Mesothelial cell of epicardium (in vitro differentiated cells): ENCODE measurements around the gene SMC3. TPM values are rescaled to one million over a fixed set of nuclear protein-coding genes. Genes with fewer than 3 reads are reported as not detected.
"Not testable (repeated sequence)": the region's sequence is repeated elsewhere in the genome, so short reads cannot be mapped to it uniquely, and the experiment has no call there.

Source experiments
- DNase-seq, 2 experiments: peaks; one replicate each; pipeline ENCODE4 v3.0.0; 2021; ENCODE audit warnings: low spot score in 2 of 2; ENCODE audit not compliant: unreplicated experiment in 2 of 2
- H3K27ac Mint-ChIP-seq: 2 replicates; pipeline ENCODE4 v1.8.0; 2021; ENCODE audit warnings: mixed read lengths
- H3K27me3 Mint-ChIP-seq: 2 replicates; pipeline ENCODE4 v1.8.0; 2021; ENCODE audit warnings: low read depth, mixed read lengths
- H3K36me3 Mint-ChIP-seq: 2 replicates; pipeline ENCODE4 v1.8.0; 2021; ENCODE audit warnings: mixed read lengths
- H3K4me1 Mint-ChIP-seq: 2 replicates; pipeline ENCODE4 v1.8.0; 2021; ENCODE audit warnings: mixed read lengths
- H3K4me3 Mint-ChIP-seq: 2 replicates; pipeline ENCODE4 v1.8.0; 2021; ENCODE audit warnings: mild to moderate bottlenecking, moderate library complexity, mixed read lengths
- H3K9me3 Mint-ChIP-seq: 2 replicates; pipeline ENCODE4 v1.8.0; 2021; ENCODE audit warnings: mixed read lengths
- total RNA-seq: library from RNA; stranded (reverse); gene quantifications from 3 replicates; pipeline ENCODE4 v1.2.1, GENCODE V29; 2021
- TF ChIP-seq, protein P1 (sequence below): fragments of 200-600 bp; sonication (generic); IDR thresholded peaks from one replicate; pipeline ENCODE4 v1.5.0; 2021; ENCODE audit warnings: antibody characterized with exemption; ENCODE audit not compliant: unreplicated experiment

Gene SMC3
- total RNA-seq, 1 donor from 2014 or later = 47.2 TPM

DNA sequence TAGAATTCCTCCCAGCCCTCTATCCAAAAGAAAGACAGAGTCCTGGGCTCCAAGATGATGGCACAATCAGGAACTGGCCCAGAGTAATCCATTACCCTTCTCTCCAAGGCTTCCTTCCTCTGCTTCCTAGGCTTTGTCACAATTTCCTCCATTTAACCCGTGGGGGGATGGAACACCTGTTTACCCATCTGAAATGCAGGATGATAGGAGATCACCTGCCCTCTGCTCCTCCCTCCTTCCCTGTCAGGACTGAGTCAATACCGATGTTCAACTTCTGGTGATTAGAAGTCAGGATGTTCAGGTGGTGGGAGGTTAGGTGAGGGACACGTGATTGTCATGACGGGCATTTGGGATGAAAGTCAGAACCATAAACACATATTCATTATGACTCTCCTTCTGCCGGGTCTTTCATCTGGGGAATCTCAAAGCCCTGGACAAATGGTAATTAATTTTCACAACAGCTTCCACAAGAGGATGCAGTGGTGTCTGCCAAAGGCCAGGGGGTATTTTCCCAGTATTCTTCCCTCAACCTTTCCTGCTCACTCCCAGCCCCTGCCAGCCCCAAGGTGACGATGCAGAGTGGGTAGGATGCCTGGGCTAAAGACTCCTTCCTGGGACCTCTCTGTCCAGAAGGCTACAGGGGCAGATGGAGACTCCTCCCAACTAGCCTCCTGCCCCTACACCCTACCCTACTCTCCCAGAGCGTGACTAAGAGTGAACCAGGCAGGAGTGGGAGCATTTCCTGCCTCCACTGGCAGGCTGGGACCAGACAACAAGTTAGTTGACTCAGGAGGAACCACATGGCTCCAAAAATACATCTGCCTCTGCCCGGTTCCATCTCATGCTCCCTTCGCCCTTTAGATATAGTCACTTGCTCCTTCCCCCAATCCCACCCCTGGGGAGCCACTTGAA lies 41.9 kb upstream of the SMC3 start:
- Mint-ChIP-seq H3K9me3 (no peaks in the 10 kb centered on the region), H3K4me3 (no peak overlapping the region), H3K36me3 (no peaks in the 10 kb centered on the region), H3K27ac (no peak overlapping the region), H3K27me3 (peaks cover 28% of the 10 kb centered on the region), H3K4me1 (peaks cover 2% of the 10 kb centered on the region)
- TF ChIP-seq, protein P1, sequence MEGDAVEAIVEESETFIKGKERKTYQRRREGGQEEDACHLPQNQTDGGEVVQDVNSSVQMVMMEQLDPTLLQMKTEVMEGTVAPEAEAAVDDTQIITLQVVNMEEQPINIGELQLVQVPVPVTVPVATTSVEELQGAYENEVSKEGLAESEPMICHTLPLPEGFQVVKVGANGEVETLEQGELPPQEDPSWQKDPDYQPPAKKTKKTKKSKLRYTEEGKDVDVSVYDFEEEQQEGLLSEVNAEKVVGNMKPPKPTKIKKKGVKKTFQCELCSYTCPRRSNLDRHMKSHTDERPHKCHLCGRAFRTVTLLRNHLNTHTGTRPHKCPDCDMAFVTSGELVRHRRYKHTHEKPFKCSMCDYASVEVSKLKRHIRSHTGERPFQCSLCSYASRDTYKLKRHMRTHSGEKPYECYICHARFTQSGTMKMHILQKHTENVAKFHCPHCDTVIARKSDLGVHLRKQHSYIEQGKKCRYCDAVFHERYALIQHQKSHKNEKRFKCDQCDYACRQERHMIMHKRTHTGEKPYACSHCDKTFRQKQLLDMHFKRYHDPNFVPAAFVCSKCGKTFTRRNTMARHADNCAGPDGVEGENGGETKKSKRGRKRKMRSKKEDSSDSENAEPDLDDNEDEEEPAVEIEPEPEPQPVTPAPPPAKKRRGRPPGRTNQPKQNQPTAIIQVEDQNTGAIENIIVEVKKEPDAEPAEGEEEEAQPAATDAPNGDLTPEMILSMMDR = no peak
- DNase-seq = no peak

DNA sequence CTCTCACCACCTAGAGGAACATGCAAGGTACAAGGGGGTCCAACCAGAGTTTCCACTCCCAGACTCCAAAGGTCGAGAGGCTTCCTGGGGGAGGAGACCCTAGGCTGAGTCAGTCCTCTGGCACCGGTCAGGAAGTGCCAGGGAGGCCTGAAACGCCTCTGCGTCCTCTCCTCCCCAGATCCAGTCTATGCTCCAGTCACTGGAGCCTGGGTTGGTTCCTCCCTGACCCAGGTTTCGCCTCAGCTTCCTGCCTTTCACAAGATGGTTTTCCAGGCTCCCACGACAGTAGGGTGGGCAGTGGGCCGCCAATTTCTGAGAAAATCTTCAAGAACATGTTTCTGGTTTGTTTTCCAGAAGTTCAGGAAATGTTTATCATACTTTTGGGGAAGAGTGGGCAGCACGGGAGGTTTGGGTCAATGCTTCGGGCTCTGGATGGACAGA lies 39.7 kb upstream of the SMC3 start:
- peaks cover 32% of the 10 kb centered on the region for H3K27me3 Mint-ChIP-seq
- no peak overlapping the region for H3K27ac Mint-ChIP-seq
- H3K4me3 Mint-ChIP-seq = no peak overlapping the region
- no peaks in the 10 kb centered on the region for H3K36me3 Mint-ChIP-seq
- TF ChIP-seq, protein P1 = no peak
- H3K9me3 Mint-ChIP-seq = no peaks in the 10 kb centered on the region
- DNase-seq = no peak
- peaks cover 2% of the 10 kb centered on the region for H3K4me1 Mint-ChIP-seq

DNA sequence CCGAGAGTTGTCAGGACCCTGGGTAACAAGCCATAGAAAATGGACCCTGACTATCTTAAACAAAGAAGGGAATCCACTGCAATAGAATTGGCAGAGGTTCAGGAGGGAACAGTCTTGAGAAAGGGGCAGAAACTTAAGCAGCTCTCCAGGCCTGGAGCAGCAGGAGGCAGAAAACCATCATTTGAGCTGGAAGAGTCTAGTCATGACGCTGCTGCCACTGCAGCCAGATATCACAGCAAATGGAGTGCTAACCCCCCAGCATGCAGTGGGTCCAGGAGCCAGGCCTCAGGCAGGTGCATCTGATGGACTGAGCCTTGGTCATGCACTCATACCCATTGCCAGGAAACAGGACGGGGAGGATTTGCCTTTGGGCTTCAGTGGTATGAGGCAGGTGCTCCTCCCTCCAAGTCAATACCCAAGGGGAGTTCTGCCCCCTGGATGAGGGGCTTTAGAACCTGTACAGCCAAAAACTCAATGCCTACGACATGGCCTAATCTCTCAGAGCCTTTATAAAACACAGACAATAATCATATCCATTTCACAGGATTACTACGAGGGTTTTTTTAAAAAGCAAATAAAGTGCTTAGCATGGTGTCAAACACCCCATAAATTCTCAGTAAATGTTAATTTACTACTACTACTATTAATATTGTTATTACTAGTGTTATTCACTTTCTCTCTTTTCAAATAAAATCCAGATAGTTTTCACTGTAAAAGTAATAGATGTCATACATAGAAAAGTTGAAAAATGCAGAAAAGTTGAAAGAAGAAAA lies 39.1 kb upstream of the SMC3 start:
- TF ChIP-seq, protein P1 = no peak
- Mint-ChIP-seq H3K4me3 (no peak overlapping the region), H3K27ac (no peak overlapping the region), H3K9me3 (no peaks in the 10 kb centered on the region), H3K36me3 (no peaks in the 10 kb centered on the region), H3K4me1 (peaks cover 2% of the 10 kb centered on the region), H3K27me3 (peaks cover 32% of the 10 kb centered on the region)
- no peak for DNase-seq

DNA sequence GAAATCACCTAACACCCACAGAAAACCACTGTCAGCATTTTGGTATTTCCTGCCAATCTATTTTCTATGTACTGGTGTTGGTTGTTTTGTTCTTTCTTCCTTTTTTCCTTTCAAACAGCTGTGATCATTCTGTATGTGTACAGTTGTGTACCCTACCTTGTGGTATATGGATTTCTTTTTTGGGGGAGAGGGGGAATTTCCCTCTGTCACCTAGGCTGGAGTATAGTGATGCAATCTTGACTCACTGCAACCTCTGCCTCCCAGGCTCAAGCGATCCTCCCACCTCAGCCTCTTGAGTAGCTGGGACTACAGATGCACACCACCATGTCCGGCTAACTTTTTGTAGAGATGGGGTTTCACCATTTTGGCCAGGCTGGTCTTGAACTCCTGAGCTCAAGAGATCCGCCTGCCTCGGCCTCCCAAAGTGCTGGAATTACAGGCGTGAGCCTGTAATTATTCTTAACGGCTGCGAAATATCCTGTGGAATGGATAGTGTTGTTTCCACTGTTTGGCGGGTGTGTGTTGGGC lies 38.4 kb upstream of the SMC3 start:
- H3K27ac Mint-ChIP-seq, DNase-seq, H3K4me1 Mint-ChIP-seq, H3K36me3 Mint-ChIP-seq, H3K4me3 Mint-ChIP-seq, H3K9me3 Mint-ChIP-seq: not testable (repeated sequence)
- peaks cover 29% of the 10 kb centered on the region for H3K27me3 Mint-ChIP-seq

DNA sequence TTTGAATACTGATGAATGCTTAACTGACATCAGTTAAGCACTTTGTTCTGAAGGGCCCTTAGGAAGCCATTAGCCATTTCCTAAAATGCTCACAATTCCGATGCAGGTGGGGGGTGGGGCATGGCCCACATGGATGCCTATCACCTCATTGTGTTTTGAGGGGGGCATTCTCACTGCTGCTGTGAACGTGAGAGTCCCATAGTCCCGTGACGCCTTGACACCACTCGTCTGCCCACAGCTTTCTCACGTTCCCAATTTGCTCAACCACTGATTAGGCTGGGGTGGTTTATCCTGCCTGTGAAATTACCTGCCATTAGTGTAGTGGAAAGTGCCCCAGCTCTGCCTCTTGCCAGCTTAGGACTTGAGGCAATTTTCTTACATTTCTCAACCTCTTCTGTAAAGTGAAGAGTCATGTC lies 37.9 kb upstream of the SMC3 start:
- Mint-ChIP-seq H3K36me3 (no peaks in the 10 kb centered on the region), H3K27ac (no peak overlapping the region), H3K4me3 (no peak overlapping the region), H3K4me1 (peaks cover 2% of the 10 kb centered on the region), H3K9me3 (no peaks in the 10 kb centered on the region), H3K27me3 (peaks cover 29% of the 10 kb centered on the region)
- no peak for DNase-seq
- TF ChIP-seq, protein P1 = no peak
